Upper lobe of left lung (tissue), 4 donors: ENCODE measurements around the gene IQCH.
"Not testable (repeated sequence)": the region's sequence is repeated elsewhere in the genome, so short reads cannot be mapped to it uniquely, and the experiment has no call there.

ENCODE experiments used
- CTCF ChIP-seq, 6 experiments: fragments of 450-650 bp in 4 of 6; fragments of 200-600 bp in 2 of 6; sonication (generic) in 2 of 6; IDR thresholded peaks; one replicate each; pipeline ENCODE4 v1.5.1; 2016 to 2019; ENCODE audit warnings: antibody characterized with exemption in 6 of 6
- POLR2A ChIP-seq, 4 donors: fragments of 450-650 bp; IDR thresholded peaks; one replicate each; pipeline ENCODE4 v1.5.1; 2016 to 2017; ENCODE audit warnings: antibody characterized with exemption in 4 of 4, mild to moderate bottlenecking in 2 of 4
- POLR2AphosphoS5 ChIP-seq, 2 donors: sonication (generic); formaldehyde crosslinking; IDR thresholded peaks; one replicate each; pipeline ENCODE4 v1.5.1; 2017; ENCODE audit warnings: antibody characterized with exemption in 2 of 2

- not testable (repeated sequence) for TF ChIP-seq POLR2A, CTCF, POLR2AphosphoS5 (IDR thresholded peaks at IDR 0.05)
Observed at GRCh38 chr15:67436351-67437250, 182.0 kb downstream of the IQCH start.
